PC-3 (cell line): ENCODE results near the gene ELP5.

ENCODE experiments used
- EZH2 ChIP-seq: fragments of 300-600 bp; sonication (generic); IDR thresholded peaks from one replicate; pipeline ENCODE4 v1.6.1; 2017; ENCODE audit warnings: antibody characterized with exemption, mild to moderate bottlenecking, low read length; ENCODE audit not compliant: unreplicated experiment
- EZH2phosphoT487 ChIP-seq: fragments of 300-600 bp; sonication (generic); IDR thresholded peaks from 2 replicates; pipeline ENCODE4 v1.6.1; 2018; ENCODE audit warnings: mild to moderate bottlenecking, antibody characterized with exemption, low read length, borderline replicate concordance
- TF ChIP-seq, protein P1 (sequence below): fragments of 300-600 bp; sonication (generic); conservative IDR thresholded peaks from 2 replicates; pipeline ENCODE4 v1.5.1; 2017; ENCODE audit warnings: antibody characterized with exemption, low read depth, mild to moderate bottlenecking, low read length

DNA sequence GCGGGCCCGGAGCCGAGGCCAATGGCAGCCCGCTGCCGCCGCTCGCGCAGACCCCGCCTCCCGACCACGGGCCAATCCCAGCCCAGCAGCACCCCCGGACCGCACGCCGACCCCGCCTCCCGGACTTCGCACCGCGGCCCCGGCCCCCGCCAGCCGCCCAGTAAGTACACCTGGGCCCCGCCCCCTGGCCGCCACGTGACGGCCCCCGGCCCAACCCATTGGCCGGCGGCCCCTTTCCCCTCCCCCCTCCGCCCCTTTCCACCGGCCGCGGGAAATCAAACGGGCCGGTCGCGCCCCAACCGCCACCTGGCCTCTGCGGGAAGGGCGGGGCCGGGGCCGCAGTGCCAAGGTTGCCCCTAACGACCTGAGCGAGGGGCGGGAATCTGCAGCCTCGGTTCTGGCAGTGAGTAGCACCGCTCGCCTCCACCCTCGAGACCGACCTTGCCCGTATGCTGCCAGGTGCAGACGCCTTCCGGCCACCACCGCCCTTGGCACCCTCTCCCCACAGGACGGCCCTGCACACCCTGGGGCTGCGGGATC is 42.7 kb downstream of the ELP5 start, which contains the start of gene YBX2:
- TF ChIP-seq, protein P1, sequence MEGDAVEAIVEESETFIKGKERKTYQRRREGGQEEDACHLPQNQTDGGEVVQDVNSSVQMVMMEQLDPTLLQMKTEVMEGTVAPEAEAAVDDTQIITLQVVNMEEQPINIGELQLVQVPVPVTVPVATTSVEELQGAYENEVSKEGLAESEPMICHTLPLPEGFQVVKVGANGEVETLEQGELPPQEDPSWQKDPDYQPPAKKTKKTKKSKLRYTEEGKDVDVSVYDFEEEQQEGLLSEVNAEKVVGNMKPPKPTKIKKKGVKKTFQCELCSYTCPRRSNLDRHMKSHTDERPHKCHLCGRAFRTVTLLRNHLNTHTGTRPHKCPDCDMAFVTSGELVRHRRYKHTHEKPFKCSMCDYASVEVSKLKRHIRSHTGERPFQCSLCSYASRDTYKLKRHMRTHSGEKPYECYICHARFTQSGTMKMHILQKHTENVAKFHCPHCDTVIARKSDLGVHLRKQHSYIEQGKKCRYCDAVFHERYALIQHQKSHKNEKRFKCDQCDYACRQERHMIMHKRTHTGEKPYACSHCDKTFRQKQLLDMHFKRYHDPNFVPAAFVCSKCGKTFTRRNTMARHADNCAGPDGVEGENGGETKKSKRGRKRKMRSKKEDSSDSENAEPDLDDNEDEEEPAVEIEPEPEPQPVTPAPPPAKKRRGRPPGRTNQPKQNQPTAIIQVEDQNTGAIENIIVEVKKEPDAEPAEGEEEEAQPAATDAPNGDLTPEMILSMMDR = no peak
- TF ChIP-seq EZH2 (no peak), EZH2phosphoT487 (no peak)
